RWPE2 (cell line): ENCODE results near the gene USP7.

Experiments used
- ATAC-seq: fragments of 200-7000 bp; cut with Tn5 transposase; 3 replicates; pipeline ENCODE4 v1.9.1; 2021; ENCODE audit warnings: low read depth
- DNase-seq: peaks from one replicate; pipeline ENCODE4 v3.0.0-alpha.2; 2020; ENCODE audit warnings: low spot score
- H3K27ac ChIP-seq: fragments of 450-650 bp; 2 replicates; pipeline ENCODE4 v1.5.1; 2017; ENCODE audit warnings: mild to moderate bottlenecking; ENCODE audit not compliant: poor library complexity, severe bottlenecking
- H3K27me3 ChIP-seq: fragments of 250-450 bp; sonication (Bioruptor Pico); 2 replicates; pipeline ENCODE4 v1.5.1; 2021; ENCODE audit warnings: mild to moderate bottlenecking, moderate library complexity; ENCODE audit not compliant: insufficient read depth, poor library complexity, severe bottlenecking
- H3K36me3 ChIP-seq: fragments of 250-450 bp; sonication (Bioruptor Pico); 2 replicates; pipeline ENCODE4 v1.5.1; 2020; ENCODE audit warnings: low read depth, mild to moderate bottlenecking, moderate library complexity
- H3K4me1 ChIP-seq: fragments of 250-450 bp; sonication (Bioruptor Pico); 2 replicates; pipeline ENCODE4 v1.5.1; 2021; ENCODE audit warnings: mild to moderate bottlenecking, moderate library complexity; ENCODE audit not compliant: insufficient read depth, poor library complexity, severe bottlenecking
- H3K4me3 ChIP-seq: fragments of 250-450 bp; sonication (Bioruptor Pico); 2 replicates; pipeline ENCODE4 v1.5.1; 2021; ENCODE audit warnings: mild to moderate bottlenecking, moderate library complexity; ENCODE audit not compliant: severe bottlenecking
- H3K9me3 ChIP-seq: fragments of 250-450 bp; sonication (Bioruptor Pico); 2 replicates; pipeline ENCODE4 v1.5.1; 2021; ENCODE audit warnings: mild to moderate bottlenecking, moderate library complexity; ENCODE audit not compliant: severe bottlenecking
- TF ChIP-seq, protein P1 (sequence below): fragments of 450-650 bp; IDR thresholded peaks from one replicate; pipeline ENCODE4 v1.5.1; 2017; ENCODE audit warnings: mild to moderate bottlenecking, moderate library complexity; ENCODE audit not compliant: poor library complexity, severe bottlenecking

USP7 gene

DNA sequence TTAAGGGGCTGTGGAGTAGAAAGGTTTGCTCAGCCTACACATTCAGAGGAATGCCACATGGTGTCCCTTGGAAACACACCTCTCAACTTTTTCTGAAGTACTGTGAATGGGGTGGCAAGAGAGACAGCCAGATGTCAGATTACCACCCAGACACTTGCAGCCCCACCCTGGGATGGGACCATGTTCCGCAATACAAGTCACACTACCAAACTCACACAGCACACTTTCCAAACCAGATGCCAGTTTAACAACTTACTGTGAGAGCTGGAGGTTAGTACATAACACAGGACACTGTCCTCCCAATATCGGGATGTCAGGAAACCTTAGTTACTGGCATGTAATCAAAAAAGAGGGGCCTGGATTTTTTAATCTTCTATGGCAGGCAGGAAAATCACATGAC lies 7.9 kb downstream of the USP7 start:
- Histone ChIP-seq H3K4me1 (peaks cover 32% of the 10 kb centered on the region), H3K9me3 (no peaks in the 10 kb centered on the region), H3K36me3 (no peaks in the 10 kb centered on the region; the same call in 1 of the 2 replicates), H3K4me3 (no peak overlapping the region), H3K27me3 (no peaks in the 10 kb centered on the region), H3K27ac (no peak overlapping the region)
- DNase-seq (no peak), ATAC-seq (no peak)
- TF ChIP-seq, protein P1, sequence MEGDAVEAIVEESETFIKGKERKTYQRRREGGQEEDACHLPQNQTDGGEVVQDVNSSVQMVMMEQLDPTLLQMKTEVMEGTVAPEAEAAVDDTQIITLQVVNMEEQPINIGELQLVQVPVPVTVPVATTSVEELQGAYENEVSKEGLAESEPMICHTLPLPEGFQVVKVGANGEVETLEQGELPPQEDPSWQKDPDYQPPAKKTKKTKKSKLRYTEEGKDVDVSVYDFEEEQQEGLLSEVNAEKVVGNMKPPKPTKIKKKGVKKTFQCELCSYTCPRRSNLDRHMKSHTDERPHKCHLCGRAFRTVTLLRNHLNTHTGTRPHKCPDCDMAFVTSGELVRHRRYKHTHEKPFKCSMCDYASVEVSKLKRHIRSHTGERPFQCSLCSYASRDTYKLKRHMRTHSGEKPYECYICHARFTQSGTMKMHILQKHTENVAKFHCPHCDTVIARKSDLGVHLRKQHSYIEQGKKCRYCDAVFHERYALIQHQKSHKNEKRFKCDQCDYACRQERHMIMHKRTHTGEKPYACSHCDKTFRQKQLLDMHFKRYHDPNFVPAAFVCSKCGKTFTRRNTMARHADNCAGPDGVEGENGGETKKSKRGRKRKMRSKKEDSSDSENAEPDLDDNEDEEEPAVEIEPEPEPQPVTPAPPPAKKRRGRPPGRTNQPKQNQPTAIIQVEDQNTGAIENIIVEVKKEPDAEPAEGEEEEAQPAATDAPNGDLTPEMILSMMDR, result no peak

DNA sequence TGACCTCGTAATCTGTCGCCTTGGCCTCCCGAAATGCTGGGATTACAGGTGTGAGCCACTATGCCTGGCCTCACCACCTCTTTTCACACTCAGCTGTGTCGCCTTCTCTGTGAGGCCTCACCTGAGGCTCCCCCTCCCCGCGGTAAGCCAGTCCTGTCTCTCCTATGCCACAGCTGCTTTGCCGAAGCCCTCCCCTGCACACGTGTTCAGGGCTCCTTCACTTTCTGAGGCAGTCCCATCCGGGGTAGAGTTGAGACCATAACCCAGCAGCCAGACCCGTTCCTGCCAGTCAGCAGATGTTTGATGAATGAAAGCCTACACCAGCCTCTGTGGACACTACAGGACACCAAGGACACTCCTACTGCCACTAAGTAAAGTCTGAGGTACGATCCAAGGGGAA lies 10.6 kb downstream of the USP7 start:
- TF ChIP-seq, protein P1, result no peak
- Histone ChIP-seq H3K4me1 (peaks cover 11% of the 10 kb centered on the region), H3K4me3 (no peak overlapping the region), H3K27ac (no peak overlapping the region), H3K27me3 (no peaks in the 10 kb centered on the region), H3K36me3 (no peaks in the 10 kb centered on the region; the same call in 1 of the 2 replicates), H3K9me3 (no peaks in the 10 kb centered on the region)
- ATAC-seq (no peak), DNase-seq (no peak)

DNA sequence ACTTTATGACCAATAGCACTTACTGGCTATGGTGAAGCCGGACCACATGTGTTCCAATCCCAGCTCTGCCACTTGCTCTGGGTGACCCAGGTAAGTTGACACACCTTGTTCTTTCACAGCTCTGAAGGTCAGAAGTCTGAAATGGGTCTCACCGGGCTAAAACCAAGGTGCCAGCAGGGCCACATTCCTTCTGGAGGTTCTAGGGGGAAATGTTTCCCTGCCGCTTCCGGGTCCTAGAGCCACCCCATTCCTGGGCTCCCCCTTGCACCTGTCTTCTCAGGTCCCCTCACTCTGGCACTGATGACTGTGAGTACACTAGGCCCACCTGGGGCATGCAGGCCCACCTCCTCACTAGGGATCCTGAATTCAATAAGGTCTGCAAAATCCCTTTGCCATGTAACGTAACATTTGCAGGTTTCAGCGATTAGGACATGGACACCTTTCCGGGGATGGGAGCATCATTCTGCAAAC lies 11.4 kb downstream of the USP7 start:
- no peaks in the 10 kb centered on the region; the same call in 1 of the 2 replicates for H3K36me3 ChIP-seq
- peaks cover 6% of the 10 kb centered on the region for H3K4me1 ChIP-seq
- TF ChIP-seq, protein P1, result no peak
- DNase-seq (no peak), ATAC-seq (no peak)
- H3K27ac ChIP-seq, result no peak overlapping the region
- no peaks in the 10 kb centered on the region for H3K9me3 ChIP-seq
- H3K4me3 ChIP-seq, result no peak overlapping the region
- H3K27me3 ChIP-seq, result no peaks in the 10 kb centered on the region

DNA sequence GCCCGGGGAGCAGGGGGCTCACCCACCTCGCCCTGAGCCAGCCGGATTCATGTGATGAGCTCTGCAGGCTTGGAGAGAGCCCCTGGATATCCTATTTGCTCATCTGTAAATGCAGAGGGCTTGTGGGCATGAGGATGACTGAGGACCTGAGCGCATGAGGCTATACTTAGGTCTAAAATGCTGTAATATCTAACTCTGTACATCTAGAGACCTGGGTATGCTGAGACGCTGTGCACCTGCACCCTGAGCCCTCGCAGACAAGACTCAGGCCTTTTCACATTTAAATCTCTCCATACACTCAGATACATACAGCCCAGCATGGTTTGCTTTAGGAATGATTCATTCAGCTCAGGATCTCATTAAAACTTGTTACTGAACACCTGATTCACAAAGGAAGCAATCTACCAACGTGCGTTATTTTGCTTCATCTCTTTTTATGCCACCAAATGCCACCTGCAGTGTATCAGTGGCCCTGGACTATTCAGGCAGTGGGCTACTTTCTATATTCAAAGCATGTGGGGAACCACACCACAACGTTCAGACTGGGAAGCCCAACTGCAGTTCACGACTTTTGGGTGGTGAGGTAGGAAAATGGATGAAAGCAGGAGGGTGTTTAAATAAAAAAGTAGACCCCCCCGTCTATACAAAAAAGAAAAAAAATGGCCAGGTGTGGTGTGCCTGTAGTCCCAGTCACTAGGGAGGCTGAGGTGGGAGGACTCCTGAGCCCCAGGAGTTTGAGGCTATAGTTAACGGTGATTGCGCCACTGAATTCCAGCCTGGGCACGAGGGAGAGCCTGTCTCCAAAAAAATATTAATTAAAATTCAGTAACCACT lies 12.0 kb downstream of the USP7 start:
- DNase-seq, result no peak
- H3K4me1 ChIP-seq, result peaks cover 3% of the 10 kb centered on the region
- peak; percentile 10; the same call in 1 of the 3 replicates for ATAC-seq
- TF ChIP-seq, protein P1, result no peak
- no peaks in the 10 kb centered on the region for H3K27me3 ChIP-seq
- no peaks in the 10 kb centered on the region; the same call in 1 of the 2 replicates for H3K36me3 ChIP-seq
- no peak overlapping the region for H3K4me3 ChIP-seq
- no peak overlapping the region for H3K27ac ChIP-seq
- no peaks in the 10 kb centered on the region for H3K9me3 ChIP-seq

DNA sequence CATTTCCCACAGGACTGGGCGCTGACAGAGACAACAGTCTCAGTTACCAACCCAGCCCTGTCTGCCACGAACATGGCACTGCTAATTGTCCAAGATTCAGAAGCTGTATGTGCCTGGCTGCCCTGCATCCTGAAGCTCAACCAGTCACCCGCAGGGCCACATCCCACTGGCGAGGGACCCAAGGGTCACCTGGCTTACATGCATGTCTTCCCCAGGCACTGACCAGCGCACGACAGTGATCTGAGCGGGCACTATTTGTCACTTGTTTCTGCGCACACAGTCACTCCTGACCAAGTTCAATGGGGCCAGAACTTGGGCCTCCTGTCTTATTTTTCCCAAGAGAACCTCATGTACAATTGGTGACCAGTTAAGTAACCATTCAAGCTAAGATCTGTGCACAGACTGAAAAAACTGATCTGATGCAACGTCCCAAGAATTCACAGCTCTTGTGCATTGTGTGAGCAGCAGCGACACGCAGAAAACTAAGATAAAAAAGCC lies 13.1 kb downstream of the USP7 start:
- ATAC-seq (no peak), DNase-seq (no peak)
- Histone ChIP-seq H3K27me3 (no peaks in the 10 kb centered on the region), H3K27ac (no peak overlapping the region), H3K36me3 (no peaks in the 10 kb centered on the region), H3K4me3 (no peak overlapping the region), H3K9me3 (no peaks in the 10 kb centered on the region), H3K4me1 (peaks cover 3% of the 10 kb centered on the region)
- TF ChIP-seq, protein P1, result no peak
